Common myeloid progenitor, CD34-positive (primary cell): Measurements from ENCODE around the gene FBLN7.
A peak's percentile ranks its signal among the peaks of the same experiment; 100 is the strongest.

ENCODE experiments used
- CTCF ChIA-PET: fragments of 350-600 bp; sonication (Branson Sonifier 250); formaldehyde crosslinking; loops from one replicate; lab custom pipeline; 2021; ENCODE audit warnings: antibody characterized with exemption; lab: Charles Lee
- POLR2A ChIA-PET: fragments of 350-600 bp; sonication (Branson Sonifier 250); formaldehyde crosslinking; loops from one replicate; lab custom pipeline; 2021; ENCODE audit warnings: antibody characterized with exemption; lab: Charles Lee
- DNase-seq, 3 donors: peaks; one replicate each; pipeline versions ENCODE4 v3.0.0 to v3.0.0-alpha.2; 2013
- H3K27ac ChIP-seq, 2 experiments: 1 replicate in 1 of 2; 2 replicates in 1 of 2; pipeline ENCODE4 v1.7.0; 2013; ENCODE audit warnings: inconsistent platforms in 2 of 2, low read length in 2 of 2, mild to moderate bottlenecking in 2 of 2, low read depth in 1 of 2, moderate library complexity in 1 of 2; ENCODE audit not compliant: severe bottlenecking in 2 of 2, insufficient read depth in 1 of 2, poor library complexity in 1 of 2
- H3K27me3 ChIP-seq, 5 experiments: replicated peaks in 2 of 5; 1 replicate in 3 of 5; 2 replicates in 2 of 5; pipeline versions ENCODE4 v1.6.1 to v1.7.0; 2013; ENCODE audit warnings: low read length in 4 of 5, mild to moderate bottlenecking in 2 of 5, moderate library complexity in 2 of 5, inconsistent platforms in 1 of 5; ENCODE audit not compliant: insufficient read depth in 5 of 5, control insufficient read depth in 4 of 5
- H3K36me3 ChIP-seq, 4 experiments: 1 replicate in 2 of 4; 2 replicates in 2 of 4; pipeline versions ENCODE4 v1.6.1 to v1.7.0; 2013; ENCODE audit warnings: low read length in 3 of 4, control low read depth in 1 of 4, mild to moderate bottlenecking in 1 of 4; ENCODE audit not compliant: control insufficient read depth in 4 of 4, insufficient read depth in 4 of 4
- H3K4me1 ChIP-seq, 4 experiments: 1 replicate in 3 of 4; 2 replicates in 1 of 4; pipeline versions ENCODE4 v1.6.1 to v1.7.1; 2013; ENCODE audit warnings: low read length in 3 of 4, mild to moderate bottlenecking in 3 of 4, control low read depth in 1 of 4, inconsistent platforms in 1 of 4, moderate library complexity in 1 of 4; ENCODE audit not compliant: control insufficient read depth in 4 of 4, insufficient read depth in 4 of 4; ENCODE audit errors: control extremely low read depth in 1 of 4
- H3K4me3 ChIP-seq, 7 experiments: 1 replicate in 4 of 7; 2 replicates in 3 of 7; pipeline versions ENCODE4 v1.5.1 to v1.7.0; 2013; ENCODE audit warnings: mild to moderate bottlenecking in 7 of 7, low read length in 6 of 7, moderate library complexity in 6 of 7, inconsistent platforms in 2 of 7, low read depth in 2 of 7, control low read depth in 1 of 7; ENCODE audit not compliant: insufficient read depth in 4 of 7, control insufficient read depth in 1 of 7; ENCODE audit errors: extremely low read depth in 1 of 7
- H3K9me3 ChIP-seq, 5 experiments: 1 replicate in 4 of 5; 2 replicates in 1 of 5; pipeline versions ENCODE4 v1.6.1 to v1.7.1; 2013; ENCODE audit warnings: low read length in 4 of 5, mild to moderate bottlenecking in 2 of 5, inconsistent platforms in 1 of 5, low read depth in 1 of 5, moderate library complexity in 1 of 5; ENCODE audit not compliant: control insufficient read depth in 4 of 5, insufficient read depth in 2 of 5; ENCODE audit errors: control extremely low read depth in 1 of 5
- WGBS: methylation state at CpG from one replicate; pipeline ENCODE4 v1.1.5; 2013; ENCODE audit not compliant: insufficient coverage; 5-methylcytosine and 5-hydroxymethylcytosine counted together

FBLN7 gene

DNA sequence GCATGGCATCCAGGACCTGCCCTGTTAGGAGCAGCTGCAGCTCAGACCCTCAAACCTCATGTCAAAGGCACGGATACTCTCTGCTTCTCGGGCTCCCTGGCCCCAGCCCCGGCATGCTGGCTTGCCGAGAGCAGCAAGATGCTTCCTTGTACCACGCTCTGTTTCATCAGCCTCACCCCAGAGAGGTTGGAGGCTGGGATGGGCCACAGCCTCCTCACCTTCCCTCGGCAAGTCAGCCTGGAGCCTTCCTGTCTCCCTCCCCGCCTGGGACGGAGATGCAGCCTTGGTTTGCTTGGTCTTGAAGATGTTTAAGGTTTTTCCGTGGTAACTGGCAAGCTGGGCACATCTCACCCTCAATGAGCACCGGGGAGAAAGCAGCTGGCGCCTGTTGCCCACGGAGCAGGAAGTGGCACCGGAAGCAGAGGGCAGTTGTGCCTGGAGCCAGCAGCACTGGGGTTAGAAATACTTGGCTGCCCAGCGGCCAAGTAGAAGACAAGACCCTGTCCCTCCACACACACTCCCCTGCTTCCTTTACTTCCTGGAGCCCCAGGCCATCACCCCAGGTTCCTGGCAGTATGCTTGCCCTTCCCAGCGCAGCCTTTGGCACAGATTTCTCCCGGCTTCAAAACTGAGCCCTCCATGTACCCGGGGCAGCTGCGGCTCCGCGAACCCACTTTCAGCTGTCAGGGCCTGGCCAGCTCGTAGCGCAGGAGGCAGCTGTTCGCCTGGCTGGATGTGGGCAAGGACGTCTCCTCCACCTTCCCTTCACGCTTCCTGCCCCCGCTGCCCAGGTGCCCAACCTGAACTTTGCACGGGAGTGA lies 17.4 kb downstream of the FBLN7 start:
- peak in 2 of 3 donors; percentile 65 to 79 for DNase-seq
- Histone ChIP-seq H3K27me3 (no peaks in the 10 kb centered on the region), H3K36me3 (no peaks in the 10 kb centered on the region), H3K4me1 (peaks cover 0 to 15% (median 13%) of the 10 kb centered on the region in 4 experiments), H3K9me3 (no peaks in the 10 kb centered on the region), H3K4me3 (peak overlapping the region in 2 of 7 experiments; percentile 19 to 48), H3K27ac (no peak overlapping the region)
- ChIA-PET CTCF (no interaction called here), POLR2A (interaction anchor here (0.5 kb wide), 1 partner anchor 182 kb away, joined by 5 read pairs; no protein-coding TSS in a partner anchor)
- 49% methylated on average over 20 of the region's 27 CpGs for WGBS

DNA sequence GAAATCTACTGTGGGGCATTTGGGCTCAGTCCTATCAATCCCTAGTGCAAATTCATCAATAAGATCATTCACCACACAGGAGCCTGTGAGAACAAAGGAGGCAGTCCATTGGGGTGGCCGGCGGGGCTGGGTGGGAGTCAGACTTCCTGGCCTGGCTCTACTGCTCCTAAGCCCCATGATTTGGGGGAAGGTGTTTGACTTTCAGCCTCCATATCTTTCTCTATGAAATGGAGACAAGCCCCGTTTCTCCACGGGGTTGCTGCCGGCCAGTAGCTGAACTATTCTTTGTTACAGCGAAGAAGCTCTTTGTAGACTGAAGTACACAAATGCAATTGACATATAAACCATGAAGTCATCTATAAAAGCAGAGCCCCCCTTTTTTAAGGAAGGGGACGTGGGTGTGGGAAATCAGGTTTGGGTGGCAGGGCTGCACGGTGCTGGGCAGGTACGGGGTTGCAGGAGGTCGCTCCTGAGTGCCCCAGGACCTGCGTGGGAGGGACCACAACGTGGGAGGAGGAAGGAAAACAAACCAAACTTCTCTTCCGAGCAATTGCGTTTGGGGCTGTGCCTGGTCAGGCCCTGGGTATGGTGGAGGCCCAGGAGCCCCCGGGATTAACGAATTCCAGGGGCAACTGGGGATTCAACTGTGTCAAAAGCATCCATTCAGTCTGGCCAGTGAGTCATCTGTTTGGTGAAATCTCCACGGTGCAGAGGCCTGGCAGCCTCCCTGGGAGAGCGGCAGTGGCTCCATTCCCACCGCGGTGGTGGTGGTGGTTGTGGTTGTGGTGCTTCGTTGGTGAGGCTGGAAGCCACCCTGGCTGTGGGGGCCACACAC lies 18.2 kb downstream of the FBLN7 start:
- DNase-seq, result peak in 2 of 3 donors; percentile 42 to 55
- CTCF ChIA-PET, result no interaction called here

GRCh38 chr2:112157472-112157871 lies 19.3 kb downstream of the FBLN7 start:
- CTCF ChIA-PET, result no interaction called here

More for the DNA sequence above, 18.2 kb downstream of the FBLN7 start:
- H3K27me3 ChIP-seq, result no peaks in the 10 kb centered on the region
- no peaks in the 10 kb centered on the region for H3K9me3 ChIP-seq
- no peak overlapping the region for H3K27ac ChIP-seq
- WGBS, result 77% methylated on average over 12 of the region's 21 CpGs
- H3K4me1 ChIP-seq, result peaks cover 0 to 15% (median 13%) of the 10 kb centered on the region in 4 experiments
- no peaks in the 10 kb centered on the region for H3K36me3 ChIP-seq
- H3K4me3 ChIP-seq, result no peak overlapping the region
- POLR2A ChIA-PET, result no interaction called here

DNA sequence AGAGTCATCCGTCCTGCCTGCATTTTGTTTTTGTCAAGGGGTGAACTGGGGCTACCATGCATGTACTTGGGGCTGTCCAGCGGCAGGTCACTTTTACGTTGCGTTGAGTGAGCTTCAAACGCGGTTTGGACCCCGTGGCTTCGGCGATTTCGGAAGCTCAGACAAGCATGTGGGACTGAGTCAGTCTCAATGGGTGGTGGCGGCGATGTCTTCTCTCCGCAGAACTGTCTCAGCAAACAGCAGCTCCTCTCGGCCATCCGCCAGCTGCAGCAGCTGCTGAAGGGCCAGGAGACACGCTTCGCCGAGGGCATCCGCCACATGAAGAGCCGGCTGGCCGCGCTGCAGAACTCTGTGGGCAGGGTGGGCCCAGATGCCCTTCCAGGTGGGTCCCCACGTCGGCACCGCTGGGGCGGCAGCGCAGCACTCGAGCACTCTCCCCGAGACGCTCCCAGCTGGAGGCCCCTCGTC lies 21.3 kb downstream of the FBLN7 start:
- H3K27ac ChIP-seq, result no peak overlapping the region
- ChIA-PET CTCF (no interaction called here), POLR2A (no interaction called here)
- H3K36me3 ChIP-seq, result no peaks in the 10 kb centered on the region
- DNase-seq, result no peak
- no peaks in the 10 kb centered on the region for H3K9me3 ChIP-seq
- no peak overlapping the region for H3K4me3 ChIP-seq
- H3K27me3 ChIP-seq, result no peaks in the 10 kb centered on the region
- H3K4me1 ChIP-seq, result peaks cover 0 to 15% (median 13%) of the 10 kb centered on the region in 4 experiments
- WGBS, result 99% methylated on average over 25 of the region's 31 CpGs

More at GRCh38 chr2:112157472-112157871, 19.3 kb downstream of the FBLN7 start:
- H3K27ac ChIP-seq, result no peak overlapping the region
- no peak overlapping the region for H3K4me3 ChIP-seq
- POLR2A ChIA-PET, result no interaction called here
- H3K36me3 ChIP-seq, result no peaks in the 10 kb centered on the region
- DNase-seq, result no peak
- peaks cover 0 to 15% (median 13%) of the 10 kb centered on the region in 4 experiments for H3K4me1 ChIP-seq
- 100% methylated on average over 1 of the region's 3 CpGs for WGBS
- H3K9me3 ChIP-seq, result no peaks in the 10 kb centered on the region
- no peaks in the 10 kb centered on the region for H3K27me3 ChIP-seq

GRCh38 chr2:112160283-112161250 lies 22.4 kb downstream of the FBLN7 start:
- no peaks in the 10 kb centered on the region for H3K9me3 ChIP-seq
- H3K36me3 ChIP-seq, result no peaks in the 10 kb centered on the region
- H3K27me3 ChIP-seq, result no peaks in the 10 kb centered on the region
- no peak overlapping the region for H3K4me3 ChIP-seq
- 91% methylated on average over 31 of the region's 52 CpGs for WGBS
- H3K27ac ChIP-seq, result no peak overlapping the region
- H3K4me1 ChIP-seq, result peaks cover 0 to 10% (median 6%) of the 10 kb centered on the region in 4 experiments
- ChIA-PET POLR2A (no interaction called here), CTCF (no interaction called here)
- DNase-seq, result peak in 2 of 3 donors; percentile 20 to 51

GRCh38 chr2:112161431-112162145 lies 23.4 kb downstream of the FBLN7 start:
- 96% methylated on average over 8 of the region's 9 CpGs for WGBS
- no peaks in the 10 kb centered on the region for H3K9me3 ChIP-seq
- H3K27ac ChIP-seq, result no peak overlapping the region

More at GRCh38 chr2:112161431-112162145, 23.4 kb downstream of the FBLN7 start:
- CTCF ChIA-PET, result no interaction called here
- Histone ChIP-seq H3K27me3 (no peaks in the 10 kb centered on the region), H3K4me1 (peaks cover 0 to 2% (median 0%) of the 10 kb centered on the region in 4 experiments), H3K4me3 (no peak overlapping the region), H3K36me3 (no peaks in the 10 kb centered on the region)
- no peak for DNase-seq
- POLR2A ChIA-PET, result no interaction called here
